Activated naive CD4-positive, alpha-beta T cell treated with anti-CD3 and anti-CD28 coated beads, Interleukin-2, amount 50 U/mL, for 72 hours (primary cell): ENCODE results near the gene SH3PXD2B. TPM values are rescaled to one million over a fixed set of nuclear protein-coding genes. Genes with fewer than 3 reads are reported as not detected.

Experiments
- ATAC-seq, 2 donors: fragments of 150-1000 bp; cut with Tn5 transposase; 2 replicates each; pipeline ENCODE4 v1.10.0; 2021; ENCODE audit warnings: mild to moderate bottlenecking in 2 of 2, moderate library complexity in 2 of 2
- DNase-seq, 2 donors: peaks; one replicate each; pipeline ENCODE4 v3.0.0; 2021 to 2022; ENCODE audit warnings: low spot score in 2 of 2
- H3K27ac Mint-ChIP-seq, 2 donors: one replicate each; pipeline ENCODE4 v1.8.0; 2022; ENCODE audit warnings: mild to moderate bottlenecking in 2 of 2, mixed read lengths in 2 of 2
- H3K36me3 Mint-ChIP-seq, 2 donors: one replicate each; pipeline ENCODE4 v1.8.0; 2022; ENCODE audit warnings: mixed read lengths in 2 of 2
- H3K9me3 Mint-ChIP-seq, 2 donors: one replicate each; pipeline ENCODE4 v1.8.0; 2022; ENCODE audit warnings: mixed read lengths in 2 of 2
- total RNA-seq, 2 donors: library from RNA; stranded (reverse); gene quantifications; one replicate each; pipeline ENCODE4 v1.2.3, GENCODE V29; 2022

Gene SH3PXD2B
- total RNA-seq, 2 donors from 2014 or later = 0.09 to 0.64 TPM

DNA sequence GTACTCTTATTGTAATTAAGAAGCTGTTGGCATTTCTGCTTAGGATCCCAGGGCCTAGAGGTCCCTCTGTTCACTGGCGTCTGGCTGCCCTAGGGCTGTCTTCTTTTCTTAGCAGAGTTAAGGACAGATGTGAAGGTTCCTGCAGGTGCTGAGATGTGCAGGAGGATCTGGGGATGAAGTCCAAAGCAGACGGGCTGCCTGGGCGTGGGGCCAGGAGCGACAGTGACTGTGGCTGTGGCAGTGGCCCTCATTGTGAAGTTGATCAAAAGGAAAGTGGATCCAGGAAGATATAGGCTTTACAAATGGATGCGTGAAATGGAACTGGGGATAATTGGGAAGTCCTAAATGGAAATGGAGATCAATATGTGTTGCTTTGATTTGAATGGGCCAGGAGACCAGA lies 19.1 kb upstream of the SH3PXD2B start:
- no peak for DNase-seq
- H3K9me3 Mint-ChIP-seq = no peaks in the 10 kb centered on the region
- no peak overlapping the region for H3K27ac Mint-ChIP-seq
- H3K36me3 Mint-ChIP-seq = no peaks in the 10 kb centered on the region
- ATAC-seq = no peak

DNA sequence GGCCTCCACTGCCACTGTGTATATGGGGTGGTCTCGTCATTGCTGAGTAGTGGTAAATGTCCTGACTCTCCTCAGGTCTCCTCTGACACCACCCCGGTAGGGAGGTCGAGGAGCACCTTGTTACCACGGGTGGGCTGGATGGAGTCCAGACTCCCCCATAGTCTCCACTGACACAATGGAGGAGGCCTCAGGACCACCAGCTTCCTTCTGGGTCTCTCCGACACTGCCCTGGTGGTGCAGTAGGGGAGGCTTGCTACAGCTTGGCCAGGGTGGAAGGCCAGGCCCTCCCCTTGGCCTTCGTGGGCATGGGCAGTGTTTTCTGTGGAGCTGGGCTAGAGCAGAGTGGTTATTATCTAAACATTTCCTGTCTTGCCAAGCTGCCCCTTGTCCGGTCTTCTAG lies 15.4 kb upstream of the SH3PXD2B start:
- ATAC-seq (no peak), DNase-seq (no peak)
- no peaks in the 10 kb centered on the region for H3K9me3 Mint-ChIP-seq
- H3K27ac Mint-ChIP-seq = no peak overlapping the region
- no peaks in the 10 kb centered on the region for H3K36me3 Mint-ChIP-seq

DNA sequence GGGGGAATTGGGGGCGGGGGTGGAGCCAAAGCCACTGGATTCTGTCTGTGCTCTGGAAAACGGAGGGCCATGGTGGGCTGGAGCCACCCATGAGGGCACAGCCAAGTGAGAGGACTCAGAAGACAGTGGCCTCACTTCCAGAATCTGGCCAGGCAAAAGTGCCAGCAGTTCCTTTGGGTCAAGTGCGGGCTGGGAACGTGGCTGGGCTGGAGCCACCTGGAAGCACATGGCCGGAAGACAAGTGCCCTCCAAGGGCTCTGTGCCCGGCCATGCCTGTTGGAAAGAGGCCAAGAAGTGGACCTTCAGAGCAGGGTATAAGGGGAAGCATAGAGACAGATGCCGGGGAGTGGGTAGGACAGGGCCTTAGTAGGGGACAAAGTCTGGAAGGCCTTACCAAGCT lies 11.7 kb upstream of the SH3PXD2B start:
- Mint-ChIP-seq H3K27ac (no peak overlapping the region), H3K9me3 (peaks cover 7 to 16% of the 10 kb centered on the region in 2 donors), H3K36me3 (peaks cover 0 to 16% of the 10 kb centered on the region in 2 donors)
- ATAC-seq (no peak), DNase-seq (no peak)

DNA sequence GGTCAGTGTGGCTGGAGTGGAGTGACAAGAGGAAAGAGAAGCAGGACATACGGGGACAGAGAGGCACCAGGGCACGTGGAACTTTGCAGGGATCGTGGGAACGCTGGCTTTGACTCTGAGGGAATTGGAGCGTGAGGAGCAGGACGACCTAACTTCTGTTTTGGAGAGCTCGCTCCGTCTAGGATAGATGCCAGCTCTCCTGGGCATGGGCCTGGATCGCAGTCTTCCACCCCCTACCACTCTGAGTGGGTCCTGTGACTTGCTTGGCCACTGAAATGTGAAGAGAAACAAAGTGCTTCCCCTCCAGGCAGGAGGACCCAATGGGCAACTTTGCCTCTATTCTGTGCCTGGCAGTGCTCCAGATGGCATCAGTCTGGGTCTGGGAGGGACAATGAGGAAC lies 8.7 kb upstream of the SH3PXD2B start:
- peaks cover 0 to 16% of the 10 kb centered on the region in 2 donors for H3K36me3 Mint-ChIP-seq
- H3K9me3 Mint-ChIP-seq = peaks cover 7 to 16% of the 10 kb centered on the region in 2 donors
- no peak overlapping the region for H3K27ac Mint-ChIP-seq
- no peak for DNase-seq
- no peak for ATAC-seq

DNA sequence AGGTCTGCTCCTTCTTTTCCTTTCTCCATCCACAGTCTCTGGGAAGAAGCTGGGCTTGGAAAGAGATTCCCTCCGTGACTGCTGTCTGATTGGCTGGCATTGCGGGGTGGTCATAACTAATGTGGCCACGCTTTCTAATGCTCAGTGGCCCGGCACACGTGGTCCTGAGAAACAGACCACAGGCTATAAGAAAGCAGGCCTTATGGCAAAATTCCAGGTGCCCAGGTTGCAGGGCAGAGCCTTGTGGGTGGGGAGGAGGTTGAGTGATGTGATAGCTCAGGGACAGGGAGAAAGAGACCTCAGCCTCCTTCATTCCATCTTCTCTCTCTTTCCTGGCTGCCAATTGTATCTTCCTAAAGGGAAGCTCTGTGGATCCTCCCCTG lies 5.4 kb upstream of the SH3PXD2B start:
- peaks cover 7 to 16% of the 10 kb centered on the region in 2 donors for H3K9me3 Mint-ChIP-seq
- no peak overlapping the region for H3K27ac Mint-ChIP-seq
- peaks cover 3 to 18% of the 10 kb centered on the region in 2 donors for H3K36me3 Mint-ChIP-seq
- ATAC-seq (no peak), DNase-seq (no peak)

- Mint-ChIP-seq H3K27ac (no peak overlapping the region), H3K9me3 (peaks cover 7 to 15% of the 10 kb centered on the region in 2 donors), H3K36me3 (peaks cover 6 to 21% of the 10 kb centered on the region in 2 donors)
- DNase-seq (no peak), ATAC-seq (no peak)
These were observed 4.9 kb upstream of the SH3PXD2B start for GRCh38 chr5:172458976-172459782.

- ATAC-seq (no peak), DNase-seq (no peak)
- Mint-ChIP-seq H3K9me3 (no peaks in the 10 kb centered on the region), H3K36me3 (peaks cover 6% of the 10 kb centered on the region in 2 donors), H3K27ac (peak overlapping the region in 1 of 2 donors; percentile 60)
These were observed 1.9 kb upstream of the SH3PXD2B start for GRCh38 chr5:172456076-172456722.

GRCh38 chr5:172455511-172456061 lies 1.3 kb upstream of the SH3PXD2B start:
- Mint-ChIP-seq H3K27ac (no peak overlapping the region), H3K36me3 (peaks cover 6% of the 10 kb centered on the region in 2 donors), H3K9me3 (no peaks in the 10 kb centered on the region)
- ATAC-seq (no peak), DNase-seq (no peak)

DNA sequence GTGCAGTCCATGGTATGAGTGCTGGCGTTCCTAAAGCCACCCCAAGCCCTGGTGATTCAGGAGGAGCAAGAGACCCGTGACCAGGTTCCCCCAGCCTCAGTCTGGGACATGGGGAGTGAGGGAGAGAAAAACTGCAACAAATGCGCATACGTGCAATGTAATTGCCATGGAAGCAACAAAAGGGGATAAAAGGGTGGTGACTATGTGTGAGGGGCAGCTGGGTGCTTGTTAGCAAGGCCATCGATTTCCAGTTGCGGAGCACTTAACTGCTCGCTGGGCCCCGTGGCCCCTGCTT lies 709 bp upstream of the SH3PXD2B start:
- no peaks in the 10 kb centered on the region for H3K9me3 Mint-ChIP-seq
- ATAC-seq = no peak
- no peak overlapping the region for H3K27ac Mint-ChIP-seq
- H3K36me3 Mint-ChIP-seq = peaks cover 6% of the 10 kb centered on the region in 2 donors
- no peak for DNase-seq

GRCh38 chr5:172453986-172454357 lies 353 bp downstream of the SH3PXD2B start:
- H3K27ac Mint-ChIP-seq = no peak overlapping the region
- no peaks in the 10 kb centered on the region for H3K9me3 Mint-ChIP-seq
- H3K36me3 Mint-ChIP-seq = peaks cover 6% of the 10 kb centered on the region in 2 donors
- ATAC-seq = peak in 1 of 2 donors; percentile 10
- DNase-seq = no peak

DNA sequence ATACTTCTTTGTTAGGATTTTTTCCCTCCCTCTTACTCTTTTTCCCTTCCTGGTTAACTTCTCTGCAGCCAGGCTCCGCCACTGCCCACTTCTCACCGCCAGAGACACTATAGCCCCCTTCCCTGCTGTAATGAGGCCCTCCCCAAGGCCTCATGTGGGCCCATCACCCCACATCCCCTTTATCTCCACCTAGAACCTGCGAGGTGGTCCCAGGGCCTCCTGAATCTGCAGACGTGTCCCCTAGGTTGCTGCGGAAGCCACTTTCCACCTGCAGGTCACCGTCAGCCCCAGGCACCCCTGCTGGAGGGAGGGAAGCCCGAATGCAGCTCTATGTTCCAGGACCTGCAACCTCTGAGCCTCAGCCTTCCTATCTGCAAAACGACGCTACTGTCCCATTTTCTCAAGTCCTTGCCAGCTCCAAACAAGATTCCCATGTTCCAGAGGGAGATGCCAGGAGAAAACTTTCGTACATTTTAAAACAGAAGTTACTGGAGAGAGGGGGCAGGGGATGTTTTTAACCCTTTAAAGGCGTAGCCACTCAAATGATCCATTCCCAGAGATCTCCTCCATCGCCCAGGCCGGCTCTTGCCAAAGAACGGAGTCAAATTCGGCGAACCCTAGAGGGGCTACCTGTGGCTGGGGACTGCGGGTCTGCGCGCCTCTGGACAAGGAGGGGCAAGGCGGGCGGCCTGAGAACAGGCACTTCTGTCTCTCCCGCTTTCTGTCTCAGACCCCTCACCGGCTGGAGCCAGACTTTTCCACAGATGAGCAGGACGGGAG lies 929 bp downstream of the SH3PXD2B start:
- ATAC-seq (no peak), DNase-seq (no peak)
- peaks cover 6% of the 10 kb centered on the region in 2 donors for H3K36me3 Mint-ChIP-seq
- no peak overlapping the region for H3K27ac Mint-ChIP-seq
- no peaks in the 10 kb centered on the region for H3K9me3 Mint-ChIP-seq

GRCh38 chr5:172452398-172453205 lies 1.7 kb downstream of the SH3PXD2B start:
- peaks cover 6% of the 10 kb centered on the region in 2 donors for H3K36me3 Mint-ChIP-seq
- H3K27ac Mint-ChIP-seq = no peak overlapping the region
- DNase-seq = no peak
- no peaks in the 10 kb centered on the region for H3K9me3 Mint-ChIP-seq
- ATAC-seq = no peak

GRCh38 chr5:172451771-172452197 lies 2.5 kb downstream of the SH3PXD2B start:
- peaks cover 6% of the 10 kb centered on the region in 2 donors for H3K36me3 Mint-ChIP-seq
- no peak overlapping the region for H3K27ac Mint-ChIP-seq
- DNase-seq (no peak), ATAC-seq (peak; percentile 37 to 46)
- no peaks in the 10 kb centered on the region for H3K9me3 Mint-ChIP-seq

- DNase-seq (peak in 1 of 2 donors; percentile 57), ATAC-seq (peak; percentile 47 to 53)
- H3K9me3 Mint-ChIP-seq = no peaks in the 10 kb centered on the region
- no peak overlapping the region for H3K27ac Mint-ChIP-seq
- H3K36me3 Mint-ChIP-seq = peaks cover 6% of the 10 kb centered on the region in 2 donors
These were observed 3.2 kb downstream of the SH3PXD2B start for GRCh38 chr5:172450861-172451695.

DNA sequence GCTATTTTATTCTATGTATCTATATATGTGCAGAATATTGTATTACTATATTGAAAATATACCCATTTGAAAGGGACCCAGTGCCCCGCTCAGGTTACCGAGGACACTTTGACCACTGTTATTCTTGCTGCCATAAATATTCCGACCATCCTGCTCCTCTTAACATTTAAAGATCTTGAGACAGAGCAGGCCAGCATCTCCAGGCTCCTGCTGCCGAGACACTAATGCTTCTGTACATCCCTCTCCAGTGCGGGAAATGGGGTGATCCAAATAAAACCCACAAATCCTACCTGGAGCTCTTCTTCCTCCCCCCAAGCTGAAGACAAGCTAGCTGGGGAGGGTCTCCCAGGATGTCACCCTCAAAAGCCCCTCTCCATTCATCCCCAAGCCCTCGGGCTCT lies 3.9 kb downstream of the SH3PXD2B start:
- ATAC-seq = no peak

More for the DNA sequence above, 3.9 kb downstream of the SH3PXD2B start:
- Mint-ChIP-seq H3K27ac (no peak overlapping the region), H3K9me3 (no peaks in the 10 kb centered on the region), H3K36me3 (peaks cover 6% of the 10 kb centered on the region in 2 donors)
- DNase-seq = no peak
